Activated naive CD8-positive, alpha-beta T cell treated with anti-CD3 and anti-CD28 coated beads, Interleukin-2, amount 50 U/mL, for 24 hours (primary cell): ENCODE measurements around the gene SFI1.
"Not testable (repeated sequence)": the region's sequence is repeated elsewhere in the genome, so short reads cannot be mapped to it uniquely, and the experiment has no call there.

ENCODE experiments used
- ATAC-seq: fragments of 150-1000 bp; cut with Tn5 transposase; one replicate; pipeline ENCODE4 v1.10.0; 2021
- DNase-seq: peaks from one replicate; pipeline ENCODE4 v3.0.0; 2021
- H3K27ac Mint-ChIP-seq: one replicate; pipeline ENCODE4 v1.8.0; 2021; ENCODE audit warnings: mild to moderate bottlenecking, mixed read lengths
- H3K27me3 Mint-ChIP-seq: one replicate; pipeline ENCODE4 v1.8.0; 2021; ENCODE audit warnings: mixed read lengths
- H3K36me3 Mint-ChIP-seq: one replicate; pipeline ENCODE4 v1.8.0; 2021; ENCODE audit warnings: low read depth, mixed read lengths
- H3K4me1 Mint-ChIP-seq: one replicate; pipeline ENCODE4 v1.8.0; 2021; ENCODE audit warnings: mixed read lengths
- H3K4me3 Mint-ChIP-seq: one replicate; pipeline ENCODE4 v1.8.0; 2021; ENCODE audit warnings: mild to moderate bottlenecking, moderate library complexity, mixed read lengths
- H3K9me3 Mint-ChIP-seq: one replicate; pipeline ENCODE4 v1.8.0; 2021; ENCODE audit warnings: mixed read lengths

SFI1 gene

DNA sequence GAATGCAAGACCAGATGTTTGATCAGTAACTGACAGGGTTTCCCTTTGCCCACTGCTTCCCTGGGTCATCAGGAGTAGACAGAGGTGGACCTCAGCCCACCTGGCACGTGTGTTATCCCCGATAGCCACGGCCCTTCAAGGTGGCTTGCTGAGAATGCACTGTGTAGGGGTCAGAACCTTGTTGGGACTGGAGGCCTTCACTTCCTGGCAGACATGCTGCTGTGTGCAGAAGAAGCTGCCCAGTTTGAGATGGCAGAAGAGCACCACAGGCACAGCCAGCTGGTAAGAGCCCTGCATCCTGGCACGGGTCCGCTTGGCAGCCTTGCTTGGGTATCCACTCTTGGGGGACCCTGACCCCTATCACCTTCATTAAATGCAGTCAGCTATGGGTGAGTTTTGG, 81.8 kb downstream of the SFI1 start:
- no peaks in the 10 kb centered on the region for H3K27me3 Mint-ChIP-seq
- peaks cover 35% of the 10 kb centered on the region for H3K36me3 Mint-ChIP-seq
- no peak for DNase-seq
- no peak overlapping the region for H3K27ac Mint-ChIP-seq
- peaks cover 15% of the 10 kb centered on the region for H3K4me1 Mint-ChIP-seq
- H3K4me3 Mint-ChIP-seq: no peak overlapping the region
- ATAC-seq: no peak
- H3K9me3 Mint-ChIP-seq: no peaks in the 10 kb centered on the region

DNA sequence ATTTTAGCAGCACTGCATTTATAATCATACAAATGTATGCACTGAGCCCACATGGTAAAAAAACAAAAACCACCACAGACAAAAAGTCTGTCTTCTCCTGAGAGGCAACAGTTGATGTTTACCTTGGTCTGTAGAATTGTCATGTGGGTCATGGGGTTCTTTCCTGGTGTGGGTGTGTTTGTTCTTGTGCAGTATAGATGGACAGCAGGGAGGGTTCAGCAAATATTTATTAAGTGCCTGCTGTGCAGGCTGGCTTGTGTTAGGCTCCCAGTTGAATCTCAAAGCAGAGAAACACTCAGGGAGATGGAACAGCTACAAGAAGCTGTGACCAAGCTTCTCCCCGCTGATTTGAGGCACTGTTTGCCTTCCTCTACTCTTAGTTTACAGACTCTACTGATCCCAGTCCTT, 83.5 kb downstream of the SFI1 start:
- no peak for ATAC-seq
- H3K4me1 Mint-ChIP-seq: peaks cover 32% of the 10 kb centered on the region
- H3K27ac Mint-ChIP-seq: no peak overlapping the region

DNA sequence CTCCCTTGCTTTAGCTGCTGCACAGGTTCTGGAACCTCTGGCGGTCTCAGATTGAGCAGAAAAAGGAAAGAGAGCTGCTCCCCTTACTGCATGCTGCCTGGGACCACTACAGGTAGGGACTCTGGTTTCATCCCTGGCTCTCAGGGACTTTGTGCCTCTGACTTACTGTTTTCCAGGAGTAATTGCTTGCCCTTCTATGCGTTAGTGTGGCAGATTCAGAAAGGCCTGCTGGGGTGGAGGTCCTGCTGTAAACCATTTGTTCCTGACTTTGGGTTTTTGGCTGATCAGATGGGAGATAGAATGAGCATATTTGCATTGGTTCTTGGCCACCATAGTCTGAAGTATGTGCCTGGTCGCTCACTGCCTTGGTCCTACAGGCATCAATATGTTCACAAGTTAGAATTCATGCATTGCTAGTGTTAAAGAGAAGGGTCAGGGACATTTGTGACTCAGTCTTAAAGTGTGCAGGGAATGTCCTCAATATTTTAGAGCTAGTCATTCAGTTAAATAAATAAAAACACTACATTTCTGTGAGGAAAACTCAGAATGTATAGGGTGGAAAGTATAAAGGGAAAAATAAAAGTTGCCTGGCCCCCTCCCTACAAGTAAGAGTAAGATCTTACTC, 87.6 kb downstream of the SFI1 start:
- Mint-ChIP-seq H3K4me1 (peaks cover 45% of the 10 kb centered on the region), H3K9me3 (no peaks in the 10 kb centered on the region), H3K36me3 (peaks cover 65% of the 10 kb centered on the region), H3K27ac (peak overlapping the region; percentile 36), H3K4me3 (no peak overlapping the region), H3K27me3 (no peaks in the 10 kb centered on the region)
- ATAC-seq: no peak
- no peak for DNase-seq

More for the DNA sequence above, 83.5 kb downstream of the SFI1 start:
- Mint-ChIP-seq H3K4me3 (no peak overlapping the region), H3K36me3 (peaks cover 49% of the 10 kb centered on the region), H3K9me3 (no peaks in the 10 kb centered on the region), H3K27me3 (no peaks in the 10 kb centered on the region)
- no peak for DNase-seq

DNA sequence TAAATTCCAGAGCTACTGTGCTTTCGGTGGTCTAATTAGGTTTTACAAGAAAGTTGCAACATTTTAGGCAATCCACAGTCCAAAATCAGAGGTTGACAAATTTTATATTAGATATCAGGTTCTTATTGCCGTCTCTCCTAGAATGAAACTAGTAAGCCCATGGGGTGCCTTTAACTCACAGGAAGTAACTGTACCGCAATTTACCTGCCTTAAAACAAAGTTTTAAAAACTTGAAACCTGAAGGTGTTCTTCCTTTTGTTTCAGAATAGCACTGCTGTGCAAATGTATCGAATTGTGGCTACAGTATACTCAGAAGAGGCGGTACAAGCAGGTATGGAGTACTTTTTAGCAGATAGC, 88.4 kb downstream of the SFI1 start:
- Mint-ChIP-seq H3K27ac (peak overlapping the region; percentile 59), H3K4me1 (peaks cover 45% of the 10 kb centered on the region), H3K27me3 (no peaks in the 10 kb centered on the region), H3K36me3 (peaks cover 69% of the 10 kb centered on the region), H3K4me3 (no peak overlapping the region), H3K9me3 (no peaks in the 10 kb centered on the region)
- ATAC-seq (no peak), DNase-seq (no peak)

DNA sequence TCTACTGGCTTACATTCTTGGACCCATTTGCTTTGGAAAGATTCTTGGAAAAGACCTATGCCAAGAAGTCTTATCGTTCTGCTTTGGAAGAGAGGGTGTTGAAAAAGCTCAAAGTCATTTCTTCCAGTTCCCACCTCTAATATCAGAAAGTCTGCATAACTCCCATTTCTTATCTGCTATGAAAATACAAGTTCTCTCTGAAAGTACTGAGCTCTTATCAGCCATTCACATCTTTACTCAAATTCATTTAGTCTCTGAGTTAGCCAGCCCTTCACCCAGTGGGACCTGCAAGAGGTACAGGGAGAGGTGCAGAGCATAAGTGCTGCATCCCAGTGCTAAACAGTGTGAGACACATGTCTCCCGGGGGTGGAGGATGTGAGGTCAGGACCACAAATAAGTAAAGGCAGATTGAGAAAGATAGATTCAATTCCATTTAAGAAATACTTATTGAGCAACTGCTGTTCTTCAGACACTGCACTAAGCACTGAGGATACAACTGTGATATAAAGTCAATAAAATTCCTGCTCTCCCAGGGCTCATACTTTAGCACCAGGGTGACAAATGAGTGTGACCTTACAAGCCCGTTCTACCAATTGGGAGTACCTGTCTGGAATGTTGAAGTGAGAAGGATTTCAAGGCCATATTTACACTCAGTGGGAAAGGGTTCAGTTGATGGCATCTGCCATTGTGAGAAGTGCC, 89.0 kb downstream of the SFI1 start:
- H3K9me3 Mint-ChIP-seq: no peaks in the 10 kb centered on the region
- peak overlapping the region; percentile 59 for H3K27ac Mint-ChIP-seq
- peaks cover 65% of the 10 kb centered on the region for H3K36me3 Mint-ChIP-seq
- H3K27me3 Mint-ChIP-seq: no peaks in the 10 kb centered on the region
- ATAC-seq (peak; percentile 39), DNase-seq (peak; percentile 16)
- H3K4me1 Mint-ChIP-seq: peaks cover 45% of the 10 kb centered on the region
- no peak overlapping the region for H3K4me3 Mint-ChIP-seq

DNA sequence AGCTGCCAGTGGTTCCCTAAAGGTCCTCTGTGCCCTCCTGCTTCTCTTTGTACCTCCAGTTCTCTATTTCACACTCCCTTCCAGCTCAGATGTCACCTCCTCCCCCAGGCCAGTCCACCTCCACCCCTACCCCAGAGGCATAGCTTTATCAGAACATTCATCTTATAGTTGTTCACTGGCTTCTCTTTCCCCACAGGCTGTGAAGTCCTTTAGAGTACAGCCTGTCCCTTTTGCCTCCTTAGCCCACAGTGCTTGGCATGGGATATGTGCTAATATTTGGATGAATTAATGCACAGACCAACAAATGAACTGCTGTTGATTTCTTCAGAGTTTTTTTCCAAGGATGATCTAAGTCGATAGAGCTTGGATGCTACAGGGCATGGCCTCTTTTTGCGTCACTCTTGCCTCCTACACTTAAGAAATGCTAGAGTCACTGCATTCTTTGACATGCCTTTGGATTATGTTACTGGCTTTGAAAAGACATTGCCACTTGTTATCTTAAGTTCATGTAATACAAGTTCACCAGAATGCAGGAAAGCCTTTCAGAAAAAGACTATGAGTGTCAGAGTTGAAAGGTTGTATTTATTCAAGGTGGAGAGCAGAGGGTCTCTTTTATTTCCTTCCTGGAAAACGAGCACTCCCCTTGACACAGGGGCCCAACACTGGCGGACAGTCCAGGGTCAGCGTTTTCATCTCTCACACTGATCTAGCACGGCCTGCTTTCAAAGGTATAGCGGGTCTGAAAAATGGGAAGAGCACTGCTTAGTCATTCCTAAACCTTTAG, 90.0 kb downstream of the SFI1 start:
- DNase-seq: no peak
- peak overlapping the region; percentile 75 for H3K27ac Mint-ChIP-seq
- peaks cover 67% of the 10 kb centered on the region for H3K36me3 Mint-ChIP-seq
- no peak overlapping the region for H3K4me3 Mint-ChIP-seq
- H3K4me1 Mint-ChIP-seq: peaks cover 45% of the 10 kb centered on the region
- H3K27me3 Mint-ChIP-seq: no peaks in the 10 kb centered on the region
- H3K9me3 Mint-ChIP-seq: no peaks in the 10 kb centered on the region
- no peak for ATAC-seq

DNA sequence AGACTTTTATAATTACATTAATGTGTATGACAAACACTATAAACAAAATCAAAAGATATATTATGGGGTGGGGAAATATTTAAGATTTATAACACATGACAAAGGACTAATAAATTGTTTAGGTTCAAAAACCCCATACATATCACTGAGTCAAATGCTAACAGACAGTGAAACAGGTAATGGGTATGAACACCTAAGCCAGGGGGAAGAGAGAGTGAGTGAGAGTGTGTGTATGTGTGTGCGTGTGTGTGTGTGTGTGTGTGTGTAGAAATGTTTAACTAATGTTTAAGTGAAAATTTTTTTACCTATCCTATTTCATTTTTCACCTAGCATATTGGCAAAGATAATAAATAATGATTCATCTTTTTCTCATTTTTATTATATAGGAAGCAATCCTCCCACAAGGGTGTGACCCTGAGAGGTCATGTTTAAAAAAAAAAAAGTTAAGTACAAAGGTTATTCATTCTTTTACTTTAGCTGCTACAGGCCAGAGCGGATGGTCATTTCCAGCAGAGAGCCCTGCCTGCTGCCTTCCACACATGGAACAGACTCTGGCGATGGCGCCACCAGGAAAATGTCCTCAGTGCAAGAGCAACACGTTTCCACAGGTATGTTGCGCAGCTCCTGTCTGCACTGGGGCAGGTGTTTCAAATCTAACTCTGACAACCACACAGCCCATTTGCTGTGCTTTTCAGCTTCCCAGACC, 92.8 kb downstream of the SFI1 start:
- Mint-ChIP-seq H3K9me3 (no peaks in the 10 kb centered on the region), H3K27me3 (no peaks in the 10 kb centered on the region), H3K36me3 (peaks cover 51% of the 10 kb centered on the region), H3K4me1 (peaks cover 24% of the 10 kb centered on the region), H3K4me3 (no peak overlapping the region), H3K27ac (no peak overlapping the region)
- DNase-seq (no peak), ATAC-seq (no peak)

DNA sequence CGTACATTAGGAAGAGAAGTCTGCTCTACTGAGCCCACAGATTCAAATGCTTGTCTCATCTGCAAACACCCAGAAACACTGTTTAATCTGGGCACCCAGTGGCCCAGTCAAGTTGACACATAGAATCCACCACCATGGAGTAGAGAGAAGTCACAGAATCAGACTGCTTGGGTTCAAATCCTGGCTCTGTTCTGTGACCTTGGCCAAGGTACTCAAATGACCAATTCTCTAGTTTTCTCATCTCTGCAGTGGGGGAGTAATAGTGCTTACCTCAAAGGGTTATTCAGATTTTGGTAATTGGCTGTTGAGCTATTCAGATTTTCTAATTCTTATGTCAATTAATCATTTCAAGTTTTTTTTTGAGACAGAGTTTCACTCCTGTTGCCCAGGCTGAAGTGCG, 93.8 kb downstream of the SFI1 start:
- peaks cover 43% of the 10 kb centered on the region for H3K36me3 Mint-ChIP-seq
- H3K9me3 Mint-ChIP-seq, H3K4me3 Mint-ChIP-seq, ATAC-seq, H3K27me3 Mint-ChIP-seq, DNase-seq, H3K27ac Mint-ChIP-seq: not testable (repeated sequence)
- H3K4me1 Mint-ChIP-seq: peaks cover 13% of the 10 kb centered on the region

DNA sequence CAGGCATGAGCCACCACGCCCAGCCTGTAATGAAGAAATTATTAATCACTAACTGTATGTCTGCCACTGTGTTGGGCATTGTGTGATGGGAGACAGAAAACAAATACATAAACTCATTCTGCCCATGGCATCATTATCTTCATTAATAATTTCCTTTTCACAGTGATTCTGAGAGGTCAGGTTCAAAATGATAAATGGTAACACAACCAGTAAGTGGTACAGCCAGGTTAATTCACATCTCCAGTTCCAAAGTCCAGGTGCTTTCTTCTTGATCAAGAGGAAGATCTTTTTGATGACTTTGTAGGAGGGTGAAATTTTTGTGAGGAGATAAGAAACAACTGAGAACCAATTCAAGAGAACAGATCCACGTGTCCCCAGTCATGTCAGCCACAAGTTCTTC, 98.9 kb downstream of the SFI1 start:
- ATAC-seq (no peak), DNase-seq (no peak)
- no peaks in the 10 kb centered on the region for H3K27me3 Mint-ChIP-seq
- H3K4me1 Mint-ChIP-seq: no peaks in the 10 kb centered on the region
- peaks cover 18% of the 10 kb centered on the region for H3K36me3 Mint-ChIP-seq
- no peak overlapping the region for H3K4me3 Mint-ChIP-seq
- H3K27ac Mint-ChIP-seq: no peak overlapping the region
- H3K9me3 Mint-ChIP-seq: no peaks in the 10 kb centered on the region

DNA sequence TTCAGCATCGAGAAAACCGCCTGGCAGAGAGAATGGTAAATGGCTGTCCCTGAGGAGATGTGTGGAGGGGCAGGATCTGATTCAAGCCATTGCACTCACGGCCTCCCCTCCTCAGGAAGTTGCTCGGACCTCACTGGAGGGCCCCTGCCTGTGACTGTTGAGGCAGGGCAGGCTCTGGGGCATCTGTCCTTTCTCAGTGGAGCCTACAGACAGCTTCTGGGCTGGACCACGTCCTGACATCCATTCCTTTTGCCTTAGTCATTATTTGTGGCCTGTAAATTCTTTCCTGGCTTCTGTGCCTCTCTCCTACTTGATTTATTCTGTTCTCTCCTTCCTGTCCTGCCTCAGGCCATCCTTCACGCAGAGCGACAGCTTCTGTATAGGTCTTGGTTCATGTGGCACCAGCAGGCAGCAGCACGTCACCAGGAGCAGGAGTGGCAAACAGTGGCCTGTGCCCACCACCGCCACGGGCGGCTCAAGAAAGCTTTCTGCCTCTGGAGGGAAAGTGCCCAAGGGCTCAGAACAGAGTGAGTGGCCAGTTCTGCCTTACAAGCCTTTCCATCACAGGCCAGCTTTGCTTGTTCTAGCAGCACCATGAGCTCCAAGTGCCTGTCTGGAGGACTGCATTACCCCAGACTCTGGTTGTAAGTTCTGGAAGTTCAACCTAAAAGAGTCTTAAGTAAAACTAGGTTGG, 106.1 kb downstream of the SFI1 start:
- H3K9me3 Mint-ChIP-seq: no peaks in the 10 kb centered on the region

DNA sequence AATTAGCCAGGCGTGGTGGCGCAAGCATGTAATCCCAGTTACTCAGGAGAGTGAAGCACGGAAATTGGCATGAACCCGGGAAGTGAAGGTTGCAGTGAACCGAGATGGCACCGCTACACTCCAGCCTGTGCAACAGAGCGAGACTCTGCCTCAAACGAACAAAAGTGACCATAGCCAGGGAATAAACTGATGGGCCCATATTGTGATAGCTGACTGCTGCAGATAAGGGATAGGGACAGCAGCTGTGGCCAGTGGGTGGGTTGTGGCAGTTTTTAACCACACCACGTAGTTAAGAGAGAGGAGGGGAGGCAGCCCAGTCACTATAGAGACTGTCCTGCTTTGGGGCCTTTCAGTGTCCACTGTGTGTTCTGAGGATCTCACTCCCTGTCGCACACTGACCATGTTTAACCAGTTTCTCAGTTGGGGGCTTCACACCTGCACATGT, 106.8 kb downstream of the SFI1 start:
- DNase-seq (no peak), ATAC-seq (no peak)
- Mint-ChIP-seq H3K9me3 (no peaks in the 10 kb centered on the region), H3K4me1 (no peaks in the 10 kb centered on the region), H3K4me3 (no peak overlapping the region), H3K27me3 (no peaks in the 10 kb centered on the region), H3K27ac (no peak overlapping the region), H3K36me3 (peaks cover 38% of the 10 kb centered on the region)

More for the DNA sequence above, 106.1 kb downstream of the SFI1 start:
- H3K36me3 Mint-ChIP-seq: peaks cover 33% of the 10 kb centered on the region
- ATAC-seq: no peak
- no peak for DNase-seq
- no peaks in the 10 kb centered on the region for H3K27me3 Mint-ChIP-seq
- no peaks in the 10 kb centered on the region for H3K4me1 Mint-ChIP-seq
- H3K4me3 Mint-ChIP-seq: no peak overlapping the region
- peak overlapping the region; percentile 46 for H3K27ac Mint-ChIP-seq

DNA sequence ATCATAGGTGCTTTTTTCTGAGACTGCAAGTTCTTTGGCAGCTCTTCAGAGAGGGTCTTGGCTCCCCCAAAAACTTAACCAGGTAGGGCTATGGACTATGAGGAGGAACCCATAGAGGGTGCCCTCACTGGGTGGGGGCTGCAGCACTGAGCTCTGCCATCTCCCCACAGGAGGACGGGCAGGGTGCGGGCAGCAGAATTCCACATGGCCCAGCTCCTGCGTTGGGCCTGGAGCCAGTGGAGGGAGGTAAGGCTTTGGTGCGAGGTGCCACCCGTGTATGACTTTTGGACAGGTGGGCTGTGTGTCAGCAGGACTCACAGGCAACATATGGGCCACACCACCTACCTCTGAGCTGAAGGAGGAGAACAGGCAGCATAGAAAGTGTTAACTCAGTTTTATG, 107.2 kb downstream of the SFI1 start:
- no peaks in the 10 kb centered on the region for H3K27me3 Mint-ChIP-seq
- no peak overlapping the region for H3K27ac Mint-ChIP-seq
- ATAC-seq: no peak
- DNase-seq: no peak
- no peak overlapping the region for H3K4me3 Mint-ChIP-seq
- H3K4me1 Mint-ChIP-seq: no peaks in the 10 kb centered on the region
- peaks cover 40% of the 10 kb centered on the region for H3K36me3 Mint-ChIP-seq
- no peaks in the 10 kb centered on the region for H3K9me3 Mint-ChIP-seq

DNA sequence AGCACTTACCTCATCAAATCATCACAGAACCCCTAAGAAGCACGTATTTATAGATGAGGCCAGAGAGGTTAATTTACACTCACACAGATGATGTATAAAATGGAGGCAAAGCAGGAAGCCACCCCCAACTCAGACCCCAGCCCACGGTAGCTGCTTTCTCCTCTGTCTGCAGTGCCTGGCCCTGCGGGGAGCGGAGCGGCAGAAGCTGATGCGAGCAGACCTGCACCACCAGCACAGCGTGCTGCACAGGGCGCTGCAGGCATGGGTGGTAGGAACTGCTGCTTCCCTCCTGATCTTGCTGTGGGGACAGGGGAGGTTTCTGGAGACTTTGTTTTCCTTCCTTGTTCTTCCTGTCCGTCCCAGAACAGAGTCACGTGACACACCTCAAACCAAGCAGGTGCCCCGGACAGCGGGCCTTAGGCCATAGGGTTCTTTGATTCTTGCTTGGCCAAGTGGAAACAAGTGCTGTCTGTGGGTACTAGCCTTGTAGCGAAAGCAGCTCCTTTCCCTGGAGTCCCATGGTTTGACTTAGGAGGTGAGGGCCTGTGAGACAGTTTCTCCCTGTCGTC, 107.9 kb downstream of the SFI1 start:
- Mint-ChIP-seq H3K36me3 (peaks cover 40% of the 10 kb centered on the region), H3K27ac (no peak overlapping the region), H3K9me3 (no peaks in the 10 kb centered on the region), H3K27me3 (no peaks in the 10 kb centered on the region), H3K4me1 (no peaks in the 10 kb centered on the region), H3K4me3 (no peak overlapping the region)
- ATAC-seq: no peak
- DNase-seq: no peak
